Osteocyte (in vitro differentiated cells): ENCODE results near the gene SLC26A2. TPM values are rescaled to one million over a fixed set of nuclear protein-coding genes. Genes with fewer than 3 reads are reported as not detected.
"Not testable (repeated sequence)": the region's sequence is repeated elsewhere in the genome, so short reads cannot be mapped to it uniquely, and the experiment has no call there.

ENCODE experiments used
- DNase-seq: peaks from one replicate; pipeline ENCODE4 v3.0.0; 2021; ENCODE audit warnings: mixed read lengths; ENCODE audit not compliant: unreplicated experiment; ENCODE audit errors: extremely low spot score
- H3K27ac Mint-ChIP-seq: one replicate; pipeline ENCODE4 v1.8.0; 2021; ENCODE audit warnings: mild to moderate bottlenecking, mixed read lengths; ENCODE audit not compliant: unreplicated experiment
- H3K27me3 Mint-ChIP-seq: one replicate; pipeline ENCODE4 v1.8.0; 2021; ENCODE audit warnings: mixed read lengths; ENCODE audit not compliant: unreplicated experiment
- H3K36me3 Mint-ChIP-seq: one replicate; pipeline ENCODE4 v1.8.0; 2021; ENCODE audit warnings: mixed read lengths; ENCODE audit not compliant: unreplicated experiment
- H3K4me1 Mint-ChIP-seq: one replicate; pipeline ENCODE4 v1.8.0; 2021; ENCODE audit warnings: mixed read lengths; ENCODE audit not compliant: unreplicated experiment
- H3K4me3 Mint-ChIP-seq: one replicate; pipeline ENCODE4 v1.8.0; 2021; ENCODE audit warnings: mild to moderate bottlenecking, moderate library complexity, mixed read lengths; ENCODE audit not compliant: unreplicated experiment
- H3K9me3 Mint-ChIP-seq: one replicate; pipeline ENCODE4 v1.8.0; 2021; ENCODE audit warnings: mixed read lengths; ENCODE audit not compliant: unreplicated experiment
- total RNA-seq: library from RNA; stranded (reverse); gene quantifications from 2 replicates; pipeline ENCODE4 v1.2.1, GENCODE V29; 2021
- TF ChIP-seq, protein P1 (sequence below): fragments of 200-600 bp; sonication (generic); IDR thresholded peaks from 2 replicates; pipeline ENCODE4 v1.5.0; 2021; ENCODE audit warnings: antibody characterized with exemption, mild to moderate bottlenecking, moderate library complexity

SLC26A2 gene
- total RNA-seq, 1 donor from 2014 or later, result 39.7 TPM

DNA sequence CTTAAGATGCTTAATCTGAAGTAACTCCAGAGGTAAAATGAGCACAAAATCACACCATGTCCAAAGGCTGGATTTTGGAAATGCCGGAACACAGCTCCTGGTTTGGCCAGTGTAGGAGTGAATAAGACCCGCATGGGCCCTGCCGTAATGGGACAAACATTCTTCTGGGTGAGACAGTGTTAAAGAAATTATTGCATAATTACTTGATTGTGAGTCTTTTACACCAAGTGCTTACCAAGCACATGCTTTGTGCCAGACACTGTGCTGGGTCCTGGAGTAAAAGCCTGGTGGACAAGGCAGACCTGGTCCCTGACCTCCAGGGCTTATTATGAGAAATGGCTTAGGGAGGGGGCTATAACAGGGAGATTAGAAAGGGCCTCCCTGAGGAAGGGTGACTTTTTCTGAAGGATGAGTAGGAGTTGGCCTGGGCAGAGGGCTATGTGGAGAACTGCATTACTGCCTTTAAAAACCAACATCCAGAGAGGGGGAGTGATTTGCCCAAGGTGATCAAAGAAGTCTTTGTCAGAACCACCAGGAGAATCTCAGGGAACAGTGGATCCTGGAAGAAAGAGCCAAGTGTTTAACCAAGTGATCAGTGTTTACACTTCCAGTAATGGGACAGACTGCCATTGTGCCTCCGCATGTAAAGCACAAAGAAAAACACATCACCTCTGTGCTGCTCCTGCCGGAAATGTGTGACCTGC lies 19.5 kb upstream of the SLC26A2 start:
- no peaks in the 10 kb centered on the region for H3K36me3 Mint-ChIP-seq
- H3K4me3 Mint-ChIP-seq, result no peak overlapping the region
- no peak overlapping the region for H3K27ac Mint-ChIP-seq
- no peaks in the 10 kb centered on the region for H3K9me3 Mint-ChIP-seq
- H3K4me1 Mint-ChIP-seq, result peaks cover 49% of the 10 kb centered on the region
- H3K27me3 Mint-ChIP-seq, result no peaks in the 10 kb centered on the region
- TF ChIP-seq, protein P1, sequence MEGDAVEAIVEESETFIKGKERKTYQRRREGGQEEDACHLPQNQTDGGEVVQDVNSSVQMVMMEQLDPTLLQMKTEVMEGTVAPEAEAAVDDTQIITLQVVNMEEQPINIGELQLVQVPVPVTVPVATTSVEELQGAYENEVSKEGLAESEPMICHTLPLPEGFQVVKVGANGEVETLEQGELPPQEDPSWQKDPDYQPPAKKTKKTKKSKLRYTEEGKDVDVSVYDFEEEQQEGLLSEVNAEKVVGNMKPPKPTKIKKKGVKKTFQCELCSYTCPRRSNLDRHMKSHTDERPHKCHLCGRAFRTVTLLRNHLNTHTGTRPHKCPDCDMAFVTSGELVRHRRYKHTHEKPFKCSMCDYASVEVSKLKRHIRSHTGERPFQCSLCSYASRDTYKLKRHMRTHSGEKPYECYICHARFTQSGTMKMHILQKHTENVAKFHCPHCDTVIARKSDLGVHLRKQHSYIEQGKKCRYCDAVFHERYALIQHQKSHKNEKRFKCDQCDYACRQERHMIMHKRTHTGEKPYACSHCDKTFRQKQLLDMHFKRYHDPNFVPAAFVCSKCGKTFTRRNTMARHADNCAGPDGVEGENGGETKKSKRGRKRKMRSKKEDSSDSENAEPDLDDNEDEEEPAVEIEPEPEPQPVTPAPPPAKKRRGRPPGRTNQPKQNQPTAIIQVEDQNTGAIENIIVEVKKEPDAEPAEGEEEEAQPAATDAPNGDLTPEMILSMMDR, result no peak
- no peak for DNase-seq

DNA sequence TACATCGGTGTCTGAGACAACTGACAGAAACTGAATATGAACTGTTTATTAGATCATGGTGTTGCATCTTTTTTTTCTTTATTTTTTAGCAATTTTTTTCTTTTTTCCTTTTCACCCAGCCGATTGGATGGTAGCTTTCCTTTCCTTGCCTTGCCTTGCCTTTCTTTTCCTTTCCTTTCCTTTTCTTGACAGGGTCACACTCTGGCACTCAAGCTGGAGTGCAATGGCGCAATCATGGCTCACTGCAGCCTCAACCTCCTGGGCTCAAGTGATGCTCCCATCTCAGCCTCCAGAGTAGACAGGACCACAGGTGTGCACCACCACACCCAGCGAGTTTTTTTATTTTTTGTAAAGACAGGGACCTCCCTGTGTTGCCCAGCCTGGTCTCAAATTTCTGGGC lies 18.8 kb upstream of the SLC26A2 start:
- Mint-ChIP-seq H3K27ac (no peak overlapping the region), H3K36me3 (no peaks in the 10 kb centered on the region), H3K9me3 (no peaks in the 10 kb centered on the region), H3K27me3 (no peaks in the 10 kb centered on the region), H3K4me3 (no peak overlapping the region), H3K4me1 (peaks cover 45% of the 10 kb centered on the region)
- TF ChIP-seq, protein P1, result no peak
- no peak for DNase-seq

DNA sequence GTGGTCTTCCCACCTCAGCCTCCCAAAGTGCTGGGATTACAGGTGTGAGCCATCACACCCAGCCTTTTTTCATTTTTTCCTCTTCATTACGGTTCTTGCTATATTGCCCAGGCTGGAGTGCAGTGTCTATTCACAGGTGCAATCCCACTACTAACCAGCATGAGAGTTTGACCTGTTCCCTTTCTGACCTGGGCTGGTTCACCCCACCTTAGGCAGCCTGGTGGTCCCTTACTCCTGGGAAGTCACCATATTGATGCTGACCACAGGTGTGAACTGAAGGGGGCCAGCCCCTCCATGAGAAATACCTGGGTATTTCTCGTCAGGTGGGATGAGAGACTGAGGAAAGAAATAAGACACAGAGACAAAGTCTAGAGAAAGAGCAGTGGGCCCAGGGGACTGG lies 18.4 kb upstream of the SLC26A2 start:
- H3K4me3 Mint-ChIP-seq, result no peak overlapping the region

DNA sequence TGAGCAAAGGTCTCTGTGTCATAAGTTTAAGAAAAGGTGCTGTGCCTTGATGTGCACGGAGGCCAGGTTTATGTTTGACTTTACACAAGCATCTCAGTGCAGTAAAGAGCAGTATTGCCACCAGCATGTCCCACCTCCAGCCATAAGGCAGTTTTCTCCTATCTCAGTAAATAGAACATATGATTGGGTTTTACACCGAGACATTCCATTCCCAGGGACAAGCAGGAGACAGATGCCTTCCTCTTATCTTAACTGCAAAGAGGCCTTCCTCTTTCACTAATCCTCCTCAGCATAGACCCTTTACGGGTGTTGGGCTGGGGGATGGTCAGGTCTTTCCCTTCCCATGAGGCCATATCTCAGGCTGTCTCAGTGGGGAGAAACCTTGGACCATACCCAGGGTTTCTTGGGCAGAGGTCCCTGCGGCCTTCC lies 17.8 kb upstream of the SLC26A2 start:
- H3K4me1 Mint-ChIP-seq, result peaks cover 35% of the 10 kb centered on the region
- DNase-seq, H3K27ac Mint-ChIP-seq, H3K9me3 Mint-ChIP-seq, H3K36me3 Mint-ChIP-seq, H3K4me3 Mint-ChIP-seq, H3K27me3 Mint-ChIP-seq: not testable (repeated sequence)

More for the DNA sequence above, 18.4 kb upstream of the SLC26A2 start:
- no peak for DNase-seq
- Mint-ChIP-seq H3K27me3 (no peaks in the 10 kb centered on the region), H3K27ac (no peak overlapping the region), H3K9me3 (no peaks in the 10 kb centered on the region), H3K4me1 (peaks cover 41% of the 10 kb centered on the region), H3K36me3 (no peaks in the 10 kb centered on the region)
- TF ChIP-seq, protein P1, result no peak

DNA sequence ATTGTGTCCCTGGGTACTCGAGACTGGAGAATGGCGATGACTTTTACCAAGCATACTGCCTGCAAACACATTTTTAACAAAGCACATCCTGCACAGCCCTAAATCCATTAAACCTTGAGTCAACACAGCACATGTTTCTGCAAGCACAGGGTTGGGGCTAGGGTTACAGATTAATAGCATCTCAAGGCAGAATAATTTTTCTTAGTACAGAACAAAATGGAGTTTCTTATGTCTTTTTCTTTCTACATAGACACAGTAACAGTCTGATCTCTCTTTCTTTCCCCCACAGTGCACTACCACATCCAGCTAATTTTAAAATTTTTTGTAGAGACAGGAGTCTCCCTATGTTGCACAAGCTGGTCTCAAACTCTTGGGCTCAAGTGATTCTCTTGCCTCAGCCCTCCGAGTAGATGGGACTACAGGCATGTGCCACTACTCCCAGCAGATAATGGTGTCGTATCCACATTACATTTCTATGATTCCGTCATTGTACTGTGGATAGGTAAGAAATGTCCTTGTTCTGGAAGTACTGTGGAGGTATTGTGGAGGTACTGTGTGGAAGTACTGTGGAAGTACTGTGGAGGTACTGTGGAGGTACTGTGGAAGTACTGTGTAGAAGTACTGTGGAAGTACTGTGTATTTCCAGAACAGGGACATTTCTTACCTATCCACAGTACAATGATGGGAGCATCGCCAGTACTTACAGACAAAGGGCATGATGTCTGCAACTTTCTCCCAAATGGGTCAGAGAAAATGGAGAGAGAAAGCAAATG lies 17.2 kb upstream of the SLC26A2 start:
- H3K36me3 Mint-ChIP-seq, H3K27me3 Mint-ChIP-seq, DNase-seq, H3K4me3 Mint-ChIP-seq, H3K9me3 Mint-ChIP-seq, H3K27ac Mint-ChIP-seq: not testable (repeated sequence)
- H3K4me1 Mint-ChIP-seq, result peaks cover 29% of the 10 kb centered on the region

DNA sequence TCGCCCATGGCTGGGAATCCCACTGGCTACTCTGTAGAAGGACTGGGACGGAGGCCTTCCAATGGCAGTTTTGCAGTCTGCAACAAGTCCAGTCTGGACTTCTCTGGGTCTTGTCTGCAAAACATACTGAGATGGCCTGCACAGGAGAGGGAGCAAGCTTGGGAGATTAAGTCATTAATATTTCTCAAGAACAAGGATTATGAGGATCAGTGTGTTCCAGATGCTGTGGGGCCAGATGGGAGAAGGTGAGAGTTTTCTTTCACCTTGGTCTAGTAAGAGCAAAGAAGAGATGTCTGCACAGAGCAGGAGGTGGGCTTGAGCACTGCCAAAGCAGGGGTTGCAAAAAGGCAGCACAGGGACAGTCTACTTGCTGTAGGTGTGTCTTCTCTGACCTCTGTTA lies 15.9 kb upstream of the SLC26A2 start, which contains the start of gene PDE6A:
Gene PDE6A (minus strand): TSS at position 128 of the 400 bp plus-strand sequence. CDS start 120 bp downstream, at position 8.
- peaks cover 4% of the 10 kb centered on the region for H3K27me3 Mint-ChIP-seq
- peaks cover 16% of the 10 kb centered on the region for H3K4me1 Mint-ChIP-seq
- H3K9me3 Mint-ChIP-seq, result no peaks in the 10 kb centered on the region
- TF ChIP-seq, protein P1, result no peak
- no peak within 1 kb of the TSS for H3K4me3 Mint-ChIP-seq
- no peak for DNase-seq
- H3K36me3 Mint-ChIP-seq, result no peaks in the 10 kb centered on the region
- H3K27ac Mint-ChIP-seq, result no peak within 1 kb of the TSS
